ENCODE data around the gene GMPS. TPM values are rescaled to one million over a fixed set of nuclear protein-coding genes. Genes with fewer than 3 reads are reported as not detected.
A peak's percentile ranks its signal among the peaks of the same experiment; 100 is the strongest.

The GMPS gene
- total and polyA plus RNA-seq, 2 of the 13 experiments (the other 11 are each of a cell fraction or from before 2014, with no cell fraction given): 29.6 to 85.5 TPM

DNA sequence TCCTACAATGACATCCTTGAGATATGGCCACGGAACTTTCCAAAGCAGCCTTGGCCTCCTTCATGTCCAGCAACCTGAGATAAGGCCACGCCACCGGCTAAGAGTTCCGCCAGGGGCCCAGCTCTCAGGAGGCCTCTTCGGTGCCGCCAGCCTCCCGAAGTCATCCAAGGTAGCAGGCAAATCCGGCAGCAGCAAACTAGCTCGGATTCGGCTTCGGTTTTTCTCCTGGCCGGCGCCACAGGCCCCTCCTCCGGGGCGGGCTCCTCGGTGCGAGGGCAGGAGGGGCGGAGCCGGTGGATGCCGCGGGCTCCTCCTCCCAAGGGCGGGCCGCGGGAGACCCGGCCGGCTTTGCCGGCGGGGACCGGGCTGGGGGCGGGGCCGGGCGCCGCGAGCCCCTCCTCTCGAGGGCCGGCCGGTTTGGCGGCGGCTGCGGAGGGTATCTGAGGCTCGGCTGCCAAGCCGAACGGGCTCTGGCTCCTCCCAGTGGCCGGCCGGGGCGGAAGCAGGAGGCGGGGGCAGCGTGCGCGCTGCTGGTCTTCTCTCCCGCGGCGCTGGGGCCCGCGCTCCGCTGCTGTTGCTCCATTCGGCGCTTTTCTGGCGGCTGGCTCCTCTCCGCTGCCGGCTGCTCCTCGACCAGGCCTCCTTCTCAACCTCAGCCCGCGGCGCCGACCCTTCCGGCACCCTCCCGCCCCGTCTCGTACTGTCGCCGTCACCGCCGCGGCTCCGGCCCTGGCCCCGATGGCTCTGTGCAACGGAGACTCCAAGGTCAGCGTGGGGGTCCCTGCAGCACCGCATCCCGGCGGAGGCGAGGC lies at the start of gene GMPS (continued):
- TF ChIP-seq WIZ (CRISPR knock-in tag; IDR thresholded peaks at IDR 0.05): no peak
- TF ChIP-seq KLF12 (CRISPR knock-in tag; IDR thresholded peaks at IDR 0.05; ENCODE audit: borderline replicate concordance): 0 out of 2 replicates have a peak, but pooled peaks have one; percentile 7
- no peak for TF ChIP-seq ZNF24 (IDR thresholded peaks at IDR 0.05)
- TF ChIP-seq NRL (CRISPR knock-in tag; IDR thresholded peaks at IDR 0.05; ENCODE audit: borderline replicate concordance): no peak
- TF ChIP-seq ZBTB1 (CRISPR knock-in tag; IDR thresholded peaks at IDR 0.05; ENCODE audit: borderline replicate concordance): no peak
- TF ChIP-seq SATB2 (CRISPR knock-in tag; IDR thresholded peaks at IDR 0.05): no peak
- no peak for TF ChIP-seq ZBTB40 (IDR thresholded peaks at IDR 0.05)
- peak; percentile 18 for TF ChIP-seq ZBTB40 (CRISPR knock-in tag; IDR thresholded peaks at IDR 0.05)
- TF ChIP-seq, protein P1, sequence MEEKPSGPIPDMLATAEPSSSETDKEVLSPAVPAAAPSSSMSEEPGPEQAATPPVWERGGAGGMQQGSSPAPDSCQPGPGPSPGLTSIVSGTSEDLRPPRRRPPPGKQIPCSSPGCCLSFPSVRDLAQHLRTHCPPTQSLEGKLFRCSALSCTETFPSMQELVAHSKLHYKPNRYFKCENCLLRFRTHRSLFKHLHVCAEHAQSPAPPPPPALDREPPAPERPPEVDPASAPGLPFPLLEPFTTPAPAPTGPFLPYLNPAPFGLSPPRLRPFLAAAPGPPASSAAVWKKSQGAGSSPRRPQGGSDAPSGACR (CRISPR knock-in tag; IDR thresholded peaks at IDR 0.05): no peak
- no peak for TF ChIP-seq DNMT3B (CRISPR knock-in tag; conservative IDR thresholded peaks at IDR 0.05)
- peak; percentile 68 for TF ChIP-seq ZNF501 (CRISPR knock-in tag; IDR thresholded peaks at IDR 0.05)
- peak; percentile 64; the same call in 1 of the 2 replicates for TF ChIP-seq ZMAT3 (CRISPR knock-in tag; conservative IDR thresholded peaks at IDR 0.05)
- TF ChIP-seq, protein P2, sequence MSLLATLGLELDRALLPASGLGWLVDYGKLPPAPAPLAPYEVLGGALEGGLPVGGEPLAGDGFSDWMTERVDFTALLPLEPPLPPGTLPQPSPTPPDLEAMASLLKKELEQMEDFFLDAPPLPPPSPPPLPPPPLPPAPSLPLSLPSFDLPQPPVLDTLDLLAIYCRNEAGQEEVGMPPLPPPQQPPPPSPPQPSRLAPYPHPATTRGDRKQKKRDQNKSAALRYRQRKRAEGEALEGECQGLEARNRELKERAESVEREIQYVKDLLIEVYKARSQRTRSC (CRISPR knock-in tag; IDR thresholded peaks at IDR 0.05; ENCODE audit: low read depth): no peak
- no peak for TF ChIP-seq ZNF34 (CRISPR knock-in tag; IDR thresholded peaks at IDR 0.05; ENCODE audit: borderline replicate concordance)
- no peak for TF ChIP-seq ZNF629 (CRISPR knock-in tag; conservative IDR thresholded peaks at IDR 0.05)
- no peak for TF ChIP-seq IKZF1 (IDR thresholded peaks at IDR 0.05)
- TF ChIP-seq NCOA2 (CRISPR knock-in tag; IDR thresholded peaks at IDR 0.05): no peak
- peak; percentile 52; the same call in 1 of the 2 replicates for TF ChIP-seq ZNF768 (CRISPR knock-in tag; IDR thresholded peaks at IDR 0.05)
- TF ChIP-seq KLF13 (CRISPR knock-in tag; IDR thresholded peaks at IDR 0.05): no peak
- TF ChIP-seq ZSCAN30 (CRISPR knock-in tag; IDR thresholded peaks at IDR 0.05): no peak
